Activated CD4-positive, alpha-beta T cell treated with anti-CD3 and anti-CD28 coated beads for 36 hours (primary cell): Measurements from ENCODE around the gene KLHL29. TPM values are rescaled to one million over a fixed set of nuclear protein-coding genes. Genes with fewer than 3 reads are reported as not detected.
A peak's percentile ranks its signal among the peaks of the same experiment; 100 is the strongest.

Source experiments
- ATAC-seq: fragments of 200-7000 bp; cut with Tn5 transposase; one replicate; pipeline ENCODE4 v1.10.0; 2021; ENCODE audit warnings: mild to moderate bottlenecking, moderate library complexity
- CTCF ChIA-PET: fragments of 350-600 bp; sonication (Branson Sonifier 250); formaldehyde crosslinking; loops from one replicate; lab custom pipeline; 2021; ENCODE audit warnings: antibody characterized with exemption; lab: Charles Lee
- POLR2A ChIA-PET: fragments of 350-600 bp; sonication (Branson Sonifier 250); formaldehyde crosslinking; loops from one replicate; lab custom pipeline; 2021; ENCODE audit warnings: antibody characterized with exemption, inconsistent platforms; lab: Charles Lee
- DNase-seq: peaks from one replicate; pipeline ENCODE4 v3.0.0-alpha.2; 2020
- H3K27ac Mint-ChIP-seq: one replicate; pipeline ENCODE4 v1.8.0; 2021; ENCODE audit warnings: mixed read lengths
- H3K27me3 Mint-ChIP-seq: one replicate; pipeline ENCODE4 v1.8.0; 2021; ENCODE audit warnings: mixed read lengths
- H3K36me3 Mint-ChIP-seq: one replicate; pipeline ENCODE4 v1.8.0; 2021; ENCODE audit warnings: low read depth, mixed read lengths
- H3K4me1 Mint-ChIP-seq: one replicate; pipeline ENCODE4 v1.8.0; 2021; ENCODE audit warnings: mixed read lengths
- H3K4me3 Mint-ChIP-seq: one replicate; pipeline ENCODE4 v1.8.0; 2021; ENCODE audit warnings: mild to moderate bottlenecking, moderate library complexity, mixed read lengths
- H3K9me3 Mint-ChIP-seq: one replicate; pipeline ENCODE4 v1.8.0; 2021; ENCODE audit warnings: low read depth, mixed read lengths
- intact Hi-C, 2 experiments: fragments of 100-400 bp; cut with DNase I in 1 of 2; cut with micrococcal nuclease in 1 of 2; formaldehyde crosslinking; loops; one replicate each; pipeline versions ENCODE4 v1.14.2 to v1.15.1; 2022 to 2024; cut with DNase I, micrococcal nuclease
- total RNA-seq, 2 experiments: library from RNA; stranded (reverse); gene quantifications; one replicate each; pipeline ENCODE4 v1.2.3, GENCODE V29; 2021

The KLHL29 gene
- total RNA-seq, 2 experiments from 2014 or later: 1.7 to 2.0 TPM

DNA sequence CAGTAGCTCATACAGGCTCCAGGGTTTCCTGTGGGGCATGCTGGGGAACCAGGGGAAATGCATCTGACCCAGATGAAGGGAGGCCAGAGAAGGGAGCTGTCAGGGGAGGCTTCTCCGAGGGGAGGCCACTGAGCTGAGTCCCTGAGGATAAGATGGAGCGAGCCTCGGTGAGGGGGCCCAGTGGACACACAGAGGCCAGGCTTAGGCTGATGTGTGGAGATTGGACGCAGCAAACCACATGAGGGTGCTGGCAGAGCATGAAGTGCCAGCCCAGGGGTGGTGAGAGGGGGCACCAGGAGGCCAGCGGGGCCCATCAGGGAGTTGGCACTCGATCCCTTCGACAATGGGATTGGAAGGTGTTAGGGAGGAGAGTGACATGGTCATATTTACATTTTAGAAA, 235.0 kb downstream of the KLHL29 start:
- no peak overlapping the region for H3K4me3 Mint-ChIP-seq
- POLR2A ChIA-PET: no interaction called here
- no peak for ATAC-seq

DNA sequence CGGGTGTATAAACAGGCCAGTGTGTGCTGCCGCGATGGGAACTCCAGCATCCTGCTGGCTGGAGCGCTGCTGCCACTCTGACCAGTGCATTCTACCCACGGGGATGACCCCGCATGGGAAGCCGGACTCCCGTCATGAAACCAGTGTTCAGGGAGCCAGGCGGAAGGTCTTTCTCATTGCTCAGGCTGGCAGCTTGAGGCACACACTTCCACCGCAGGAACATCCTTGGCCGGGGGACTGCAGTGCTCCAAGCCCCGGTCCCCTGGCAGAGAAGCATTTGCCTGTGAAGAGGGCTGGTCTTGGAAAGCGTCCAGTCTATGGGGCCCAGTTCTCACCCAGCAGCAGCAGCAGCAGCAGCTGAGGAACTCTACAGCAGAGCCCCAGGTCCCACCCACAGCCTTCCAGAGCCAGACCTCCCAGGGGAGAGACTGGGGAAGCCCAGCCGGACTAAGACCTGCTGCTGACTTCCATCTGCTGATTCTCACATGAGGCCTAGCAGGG, 235.9 kb downstream of the KLHL29 start:
- Mint-ChIP-seq H3K36me3 (no peaks in the 10 kb centered on the region), H3K4me1 (no peaks in the 10 kb centered on the region), H3K27me3 (no peaks in the 10 kb centered on the region), H3K9me3 (peaks cover 5% of the 10 kb centered on the region), H3K4me3 (no peak overlapping the region), H3K27ac (no peak overlapping the region)
- ChIA-PET POLR2A (no interaction called here), CTCF (no interaction called here)
- DNase-seq (no peak), ATAC-seq (no peak)
- intact Hi-C loops: no loop called here

More for the DNA sequence above, 235.0 kb downstream of the KLHL29 start:
- no peak overlapping the region for H3K27ac Mint-ChIP-seq
- no peak for DNase-seq
- intact Hi-C loops: no loop called here
- H3K4me1 Mint-ChIP-seq: peaks cover under 1% of the 10 kb centered on the region
- CTCF ChIA-PET: interaction anchor here (0.5 to 1.0 kb wide), 2 partner anchors 10 to 165 kb away, joined by 3 to 4 read pairs; no protein-coding TSS in a partner anchor
- H3K36me3 Mint-ChIP-seq: no peaks in the 10 kb centered on the region
- H3K9me3 Mint-ChIP-seq: peaks cover 5% of the 10 kb centered on the region
- H3K27me3 Mint-ChIP-seq: no peaks in the 10 kb centered on the region

DNA sequence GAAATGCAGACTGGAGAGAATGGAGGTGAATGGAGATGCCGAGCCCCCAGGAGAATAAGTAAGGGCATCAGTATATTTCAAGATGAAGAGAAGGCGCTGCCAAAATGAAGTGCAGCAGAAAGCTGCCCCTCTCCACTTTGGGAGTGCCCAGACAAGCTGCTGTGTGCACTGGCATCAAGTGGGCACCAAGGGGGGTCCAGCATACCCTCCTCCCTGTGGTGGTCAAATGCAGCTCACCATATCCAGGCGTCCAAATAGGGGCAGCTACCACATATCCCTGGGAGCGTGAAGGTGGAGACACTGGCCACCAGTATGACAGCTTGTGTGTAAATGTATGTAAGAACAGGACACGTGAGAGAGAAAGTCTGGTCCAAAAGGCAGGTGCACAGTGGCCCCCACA, 236.6 kb downstream of the KLHL29 start:
- no peaks in the 10 kb centered on the region for H3K4me1 Mint-ChIP-seq
- H3K27me3 Mint-ChIP-seq: no peaks in the 10 kb centered on the region
- no peak overlapping the region for H3K4me3 Mint-ChIP-seq
- CTCF ChIA-PET: no interaction called here
- H3K27ac Mint-ChIP-seq: no peak overlapping the region
- intact Hi-C loops: no loop called here
- no peak for DNase-seq
- peaks cover 5% of the 10 kb centered on the region for H3K9me3 Mint-ChIP-seq
- no peaks in the 10 kb centered on the region for H3K36me3 Mint-ChIP-seq
- POLR2A ChIA-PET: no interaction called here
- ATAC-seq: no peak

DNA sequence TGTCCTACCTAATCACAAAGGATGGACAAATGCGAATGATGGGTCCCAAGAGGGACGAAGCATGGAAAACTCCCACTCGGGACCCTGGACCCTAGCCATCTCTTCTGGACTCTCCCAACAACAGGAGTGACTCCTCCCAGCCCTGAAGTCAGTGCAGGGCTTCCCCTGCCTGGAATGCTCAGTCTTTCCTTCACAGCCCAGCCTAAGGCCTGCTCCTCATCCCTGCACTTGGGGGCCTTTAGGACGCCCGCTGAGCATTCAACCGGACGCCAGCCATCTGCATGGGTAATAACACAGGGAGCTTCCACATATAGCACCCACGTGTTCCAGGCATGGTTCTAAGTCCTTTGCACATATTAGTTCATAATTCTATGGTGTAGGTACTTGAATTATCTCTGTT, 237.5 kb downstream of the KLHL29 start:
- Mint-ChIP-seq H3K4me1 (no peaks in the 10 kb centered on the region), H3K9me3 (peaks cover 5% of the 10 kb centered on the region), H3K27me3 (no peaks in the 10 kb centered on the region), H3K4me3 (no peak overlapping the region), H3K36me3 (no peaks in the 10 kb centered on the region), H3K27ac (no peak overlapping the region)
- DNase-seq: no peak
- intact Hi-C loops: no loop called here
- no peak for ATAC-seq
- CTCF ChIA-PET: interaction anchor here (1.1 kb wide), 1 partner anchor 31 kb away, joined by 4 read pairs; no protein-coding TSS in a partner anchor
- POLR2A ChIA-PET: no interaction called here

DNA sequence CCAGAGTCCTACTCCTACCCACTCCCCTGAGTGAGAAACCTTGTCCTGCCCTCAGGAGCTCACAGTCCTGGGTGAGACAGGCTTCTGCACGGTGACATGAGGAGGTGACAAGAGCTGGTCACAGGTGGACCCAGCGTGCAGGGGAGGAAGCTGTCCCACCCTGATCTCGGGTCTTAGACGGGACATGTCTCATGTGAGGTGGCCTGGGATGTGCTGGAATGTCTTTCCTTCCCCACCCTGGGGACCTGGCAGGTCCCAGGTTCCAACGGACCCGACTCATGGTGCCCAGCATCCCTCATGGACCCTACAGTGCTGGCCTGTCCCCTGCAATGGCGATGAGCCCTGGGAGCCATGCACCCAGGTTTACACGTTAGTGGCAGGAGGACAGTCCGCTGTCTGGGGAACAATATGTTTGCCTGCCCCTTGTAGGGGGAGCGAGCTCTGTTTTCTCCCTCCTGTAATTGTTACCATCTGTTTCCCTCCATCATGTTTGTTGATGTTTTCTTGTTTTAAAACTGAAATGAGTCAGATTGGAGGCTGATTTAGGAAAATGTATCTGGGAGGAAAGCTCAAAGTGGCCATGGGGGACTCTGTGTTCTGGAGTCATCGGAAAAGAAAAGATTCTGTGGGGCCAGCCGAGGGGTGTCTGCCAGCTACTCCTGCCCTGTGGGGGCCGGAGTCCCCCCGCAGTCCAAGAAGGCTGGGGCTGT, 238.1 kb downstream of the KLHL29 start:
- H3K9me3 Mint-ChIP-seq: peaks cover 5% of the 10 kb centered on the region
- CTCF ChIA-PET: interaction anchor here (0.6 to 1.7 kb wide), 4 partner anchors 17 to 274 kb away, joined by 3 to 8 read pairs (median 4); no protein-coding TSS in a partner anchor
- no peaks in the 10 kb centered on the region for H3K36me3 Mint-ChIP-seq
- no peaks in the 10 kb centered on the region for H3K4me1 Mint-ChIP-seq
- intact Hi-C loops: no loop called here
- no peak overlapping the region for H3K4me3 Mint-ChIP-seq
- ATAC-seq (no peak), DNase-seq (no peak)
- H3K27me3 Mint-ChIP-seq: no peaks in the 10 kb centered on the region
- POLR2A ChIA-PET: no interaction called here
- H3K27ac Mint-ChIP-seq: no peak overlapping the region

DNA sequence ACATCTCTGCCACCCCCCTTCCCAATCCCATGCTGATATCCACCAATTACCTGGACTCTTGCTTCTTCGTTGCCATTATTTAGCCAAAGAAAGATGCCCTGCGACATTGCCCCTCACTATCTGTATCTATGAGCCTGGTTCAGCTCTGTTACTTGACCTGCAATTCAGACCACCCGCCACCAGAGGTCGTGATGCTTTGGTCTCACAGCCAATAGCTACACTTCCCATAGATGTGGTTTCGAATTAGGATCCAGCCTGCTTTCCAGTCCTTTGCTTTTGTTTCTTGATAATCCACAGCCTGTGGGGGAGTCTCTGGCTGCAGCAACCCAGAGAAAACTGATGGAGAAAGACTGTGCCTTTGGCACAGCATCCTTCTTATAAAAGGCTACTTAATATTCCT, 239.4 kb downstream of the KLHL29 start:
- Mint-ChIP-seq H3K4me3 (no peak overlapping the region), H3K27me3 (no peaks in the 10 kb centered on the region), H3K36me3 (no peaks in the 10 kb centered on the region), H3K9me3 (peaks cover 5% of the 10 kb centered on the region), H3K4me1 (no peaks in the 10 kb centered on the region), H3K27ac (no peak overlapping the region)
- ATAC-seq: no peak
- intact Hi-C loops: no loop called here
- peak; percentile 68 for DNase-seq
- ChIA-PET CTCF (interaction anchor here (0.6 to 1.7 kb wide), 8 partner anchors 13 to 275 kb away, joined by 3 to 8 read pairs (median 3); no protein-coding TSS in a partner anchor), POLR2A (no interaction called here)

DNA sequence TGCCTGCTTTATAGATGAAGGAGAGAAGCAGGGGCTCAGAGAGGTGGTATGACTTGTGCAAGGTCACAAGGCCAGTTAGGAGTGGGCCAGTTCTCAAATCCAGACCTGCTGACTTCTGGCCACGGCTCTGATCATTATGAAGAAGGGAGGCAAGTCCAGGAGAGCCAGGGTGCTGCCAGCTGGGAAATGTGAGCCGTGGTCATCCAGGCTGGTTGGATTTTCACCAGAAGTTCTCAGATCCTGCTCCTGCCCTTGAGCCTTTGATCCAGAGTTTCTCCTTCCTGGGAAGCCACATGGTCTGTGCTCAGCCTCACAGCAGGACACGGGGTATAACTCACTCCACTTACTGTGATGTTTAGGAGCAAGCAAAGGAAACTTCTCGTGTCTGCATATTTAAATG, 239.9 kb downstream of the KLHL29 start:
- DNase-seq: no peak
- no peak overlapping the region for H3K27ac Mint-ChIP-seq
- CTCF ChIA-PET: interaction anchor here (0.8 to 1.7 kb wide), 4 partner anchors 12 to 226 kb away, joined by 3 to 8 read pairs (median 3); no protein-coding TSS in a partner anchor
- intact Hi-C loops: no loop called here
- ATAC-seq: no peak
- POLR2A ChIA-PET: no interaction called here
- no peaks in the 10 kb centered on the region for H3K36me3 Mint-ChIP-seq
- no peaks in the 10 kb centered on the region for H3K27me3 Mint-ChIP-seq
- peaks cover 5% of the 10 kb centered on the region for H3K9me3 Mint-ChIP-seq
- no peaks in the 10 kb centered on the region for H3K4me1 Mint-ChIP-seq
- H3K4me3 Mint-ChIP-seq: no peak overlapping the region

DNA sequence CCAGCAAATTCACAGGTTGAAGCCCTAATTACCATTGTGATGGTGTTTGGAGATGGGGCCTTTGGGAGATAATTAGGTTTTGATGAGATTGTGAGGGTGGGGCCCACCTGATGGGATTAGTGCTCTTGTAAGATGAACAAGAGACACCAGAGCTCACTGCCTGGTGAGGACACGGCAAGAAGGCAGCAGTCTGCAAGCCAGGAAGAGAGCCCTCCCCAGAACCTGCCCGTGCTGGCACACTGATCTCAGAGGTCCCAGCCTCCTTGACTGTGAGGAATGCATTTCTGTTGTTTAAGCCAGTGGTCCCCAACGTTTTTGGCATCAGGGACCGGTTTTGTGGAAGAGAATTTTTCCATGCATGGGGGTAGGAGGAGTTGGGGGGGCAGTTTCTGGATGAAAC, 240.7 kb downstream of the KLHL29 start:
- DNase-seq (no peak), ATAC-seq (no peak)
- no peak overlapping the region for H3K27ac Mint-ChIP-seq
- peaks cover 5% of the 10 kb centered on the region for H3K9me3 Mint-ChIP-seq
- POLR2A ChIA-PET: no interaction called here
- no peaks in the 10 kb centered on the region for H3K27me3 Mint-ChIP-seq
- H3K4me3 Mint-ChIP-seq: no peak overlapping the region
- no peaks in the 10 kb centered on the region for H3K36me3 Mint-ChIP-seq
- H3K4me1 Mint-ChIP-seq: no peaks in the 10 kb centered on the region
- CTCF ChIA-PET: no interaction called here
- intact Hi-C loops: no loop called here

DNA sequence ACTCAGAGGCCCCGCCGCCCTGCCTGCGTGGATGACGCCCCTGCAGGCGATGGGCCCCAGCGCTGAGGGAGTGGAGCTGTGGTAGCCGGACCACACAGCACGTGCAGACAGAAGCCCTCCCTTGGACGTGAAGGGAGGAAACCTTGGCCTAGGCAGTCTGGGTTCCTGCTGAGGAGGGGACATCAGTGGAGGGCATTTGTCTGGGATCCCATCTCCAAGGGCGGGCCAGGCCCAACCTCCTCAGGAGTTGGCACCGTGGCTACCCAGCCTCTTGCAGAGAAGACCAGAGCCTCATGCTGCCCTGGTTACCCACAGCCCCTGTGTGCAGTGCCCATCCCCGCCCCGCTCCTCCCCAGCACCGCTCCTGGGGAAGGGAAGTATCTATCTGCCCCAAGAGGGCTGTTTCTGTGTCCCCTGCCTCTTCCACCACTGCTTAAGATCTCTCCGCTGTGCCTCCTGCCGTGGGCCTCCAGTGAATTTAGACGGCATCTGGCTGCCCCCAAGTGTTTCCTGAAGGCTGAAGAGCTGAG, 241.8 kb downstream of the KLHL29 start:
- peaks cover 5% of the 10 kb centered on the region for H3K9me3 Mint-ChIP-seq
- ATAC-seq (no peak), DNase-seq (no peak)
- intact Hi-C loops: no loop called here
- H3K4me1 Mint-ChIP-seq: no peaks in the 10 kb centered on the region
- ChIA-PET POLR2A (no interaction called here), CTCF (interaction anchor here (0.6 kb wide), 1 partner anchor 23 kb away, joined by 3 read pairs; no protein-coding TSS in a partner anchor)
- H3K36me3 Mint-ChIP-seq: no peaks in the 10 kb centered on the region
- H3K27ac Mint-ChIP-seq: no peak overlapping the region
- no peaks in the 10 kb centered on the region for H3K27me3 Mint-ChIP-seq
- no peak overlapping the region for H3K4me3 Mint-ChIP-seq

DNA sequence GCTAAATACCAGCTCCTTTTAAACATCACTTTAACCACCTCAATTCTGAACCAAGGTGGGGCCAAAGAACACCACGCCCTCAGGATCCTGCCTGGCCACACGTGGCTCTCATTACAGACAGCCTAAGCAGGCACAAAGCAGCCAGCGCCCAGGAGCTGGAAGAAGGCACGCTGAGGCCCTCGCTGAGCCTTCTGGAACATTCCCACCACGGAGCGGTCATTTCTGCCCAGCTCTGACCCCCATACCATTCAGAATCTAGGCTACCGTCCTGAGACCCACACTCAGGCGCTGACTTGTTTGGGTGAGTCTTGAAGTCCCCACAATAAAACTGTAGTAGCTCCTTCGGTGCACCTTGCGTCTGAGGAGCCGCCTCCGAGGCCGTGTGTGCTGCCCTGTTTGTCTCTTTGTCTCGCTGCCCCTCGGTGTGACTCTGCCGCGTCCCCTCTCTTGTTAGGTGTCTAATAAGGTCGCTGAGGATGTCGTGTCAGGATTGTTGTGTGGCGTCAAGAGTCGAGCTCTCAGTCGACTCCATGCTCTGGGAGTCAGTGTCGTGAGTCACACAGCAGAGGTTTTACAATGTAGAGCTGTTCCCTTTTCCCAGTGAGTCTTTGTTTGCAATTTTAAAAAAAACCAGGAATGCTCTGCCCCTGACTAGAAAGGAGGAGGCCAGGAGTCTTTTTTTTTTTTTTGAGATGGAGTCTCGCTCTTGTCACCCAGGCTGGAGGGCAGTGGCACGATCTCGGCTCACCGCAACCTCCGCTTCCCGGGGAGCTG, 242.4 kb downstream of the KLHL29 start:
- CTCF ChIA-PET: no interaction called here
- H3K9me3 Mint-ChIP-seq: peaks cover 5% of the 10 kb centered on the region

DNA sequence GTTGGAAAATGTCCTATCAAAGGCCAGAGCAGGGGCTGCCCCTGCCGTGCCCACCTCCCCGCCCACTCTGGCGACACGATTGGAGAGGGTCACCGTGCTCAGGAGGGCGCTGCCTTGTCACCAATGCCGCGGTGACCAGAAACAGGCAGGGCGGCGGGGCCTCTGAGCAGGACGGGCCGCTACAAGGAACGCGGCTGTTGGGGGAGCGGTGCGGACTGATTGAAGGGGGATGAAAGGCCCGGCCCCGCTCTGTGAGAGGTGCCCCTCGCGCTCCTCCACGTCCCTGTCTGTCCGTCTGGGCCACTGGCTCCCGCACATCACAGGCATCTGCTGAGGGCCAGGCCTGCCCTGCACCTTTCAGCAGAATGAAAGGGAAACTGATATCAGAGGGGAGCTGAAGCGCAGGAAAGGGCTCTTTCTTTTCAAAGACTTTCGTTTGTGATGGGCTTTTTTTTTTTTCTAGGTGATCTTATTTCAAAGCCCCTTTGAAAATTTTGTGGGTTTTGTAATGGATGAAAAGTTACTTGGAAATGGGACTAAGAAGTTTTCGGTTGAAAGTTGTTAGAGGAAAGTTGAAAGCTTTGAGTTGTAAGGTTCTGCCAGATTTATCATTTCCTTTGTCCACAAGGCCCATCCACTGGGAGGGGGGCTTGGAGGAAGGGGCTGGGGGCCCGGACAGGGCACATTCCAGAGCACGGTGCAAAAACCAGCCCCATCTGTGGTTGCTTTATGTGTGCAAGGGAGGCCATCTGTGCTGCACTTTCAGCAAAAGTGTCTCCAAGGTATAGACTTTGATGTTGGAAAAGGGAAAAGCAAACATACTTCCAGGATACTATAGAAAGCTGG, 244.2 kb downstream of the KLHL29 start:
- Mint-ChIP-seq H3K9me3 (peaks cover 4% of the 10 kb centered on the region), H3K27ac (no peak overlapping the region), H3K4me1 (no peaks in the 10 kb centered on the region), H3K4me3 (no peak overlapping the region), H3K27me3 (no peaks in the 10 kb centered on the region), H3K36me3 (no peaks in the 10 kb centered on the region)
- ATAC-seq (no peak), DNase-seq (no peak)
- intact Hi-C loops: no loop called here
- POLR2A ChIA-PET: no interaction called here
- CTCF ChIA-PET: no interaction called here

More for the DNA sequence above, 242.4 kb downstream of the KLHL29 start:
- no peak for ATAC-seq
- intact Hi-C loops: no loop called here
- POLR2A ChIA-PET: no interaction called here
- H3K27me3 Mint-ChIP-seq: no peaks in the 10 kb centered on the region
- DNase-seq: no peak
- H3K36me3 Mint-ChIP-seq: no peaks in the 10 kb centered on the region
- H3K27ac Mint-ChIP-seq: no peak overlapping the region
- H3K4me1 Mint-ChIP-seq: no peaks in the 10 kb centered on the region
- no peak overlapping the region for H3K4me3 Mint-ChIP-seq
